SJCRH30 (cell line): ENCODE data around the gene CFAP298. TPM values are rescaled to one million over a fixed set of nuclear protein-coding genes. Genes with fewer than 3 reads are reported as not detected.
"Not testable (repeated sequence)": the region's sequence is repeated elsewhere in the genome, so short reads cannot be mapped to it uniquely, and the experiment has no call there.

Experiments used
- DNase-seq, 2 experiments: peaks; one replicate each; pipeline ENCODE4 v3.0.0-alpha.2; 2015 to 2020
- H3K27ac ChIP-seq: fragments of 250-450 bp; sonication (Bioruptor Pico); 2 replicates; pipeline ENCODE4 v1.5.1; 2020; ENCODE audit warnings: mild to moderate bottlenecking, moderate library complexity
- H3K27me3 ChIP-seq: fragments of 250-450 bp; sonication (Bioruptor Pico); 2 replicates; pipeline ENCODE4 v1.5.1; 2020; ENCODE audit warnings: mild to moderate bottlenecking, moderate library complexity
- H3K36me3 ChIP-seq: fragments of 250-450 bp; sonication (Bioruptor Pico); 2 replicates; pipeline ENCODE4 v1.5.1; 2020; ENCODE audit warnings: mild to moderate bottlenecking, moderate library complexity
- H3K4me1 ChIP-seq: fragments of 250-450 bp; sonication (Bioruptor Pico); 2 replicates; pipeline ENCODE4 v1.5.1; 2020; ENCODE audit warnings: mild to moderate bottlenecking, moderate library complexity
- H3K4me3 ChIP-seq: fragments of 250-450 bp; sonication (Bioruptor Pico); 2 replicates; pipeline ENCODE4 v1.5.1; 2020; ENCODE audit warnings: mild to moderate bottlenecking, moderate library complexity
- H3K9me3 ChIP-seq: fragments of 250-450 bp; sonication (Bioruptor Pico); replicated peaks from 2 replicates; pipeline ENCODE4 v1.5.1; 2020; ENCODE audit warnings: mild to moderate bottlenecking, moderate library complexity
- total RNA-seq: library from RNA; depleted of rRNA; stranded (reverse); fragments of >200 nt; shearing (Covaris generic); gene quantifications from 2 replicates; pipeline ENCODE4 v1.2.3, GENCODE V29; 2014

CFAP298 gene
- total RNA-seq, 1 experiment from 2014 or later = 37.2 TPM

- H3K27ac ChIP-seq, H3K4me1 ChIP-seq, H3K27me3 ChIP-seq, H3K36me3 ChIP-seq, H3K9me3 ChIP-seq, DNase-seq: not testable (repeated sequence)
- peak overlapping the region; percentile 76 for H3K4me3 ChIP-seq
Measured at GRCh38 chr21:32610940-32611339, 1.2 kb downstream of the CFAP298 start.

DNA sequence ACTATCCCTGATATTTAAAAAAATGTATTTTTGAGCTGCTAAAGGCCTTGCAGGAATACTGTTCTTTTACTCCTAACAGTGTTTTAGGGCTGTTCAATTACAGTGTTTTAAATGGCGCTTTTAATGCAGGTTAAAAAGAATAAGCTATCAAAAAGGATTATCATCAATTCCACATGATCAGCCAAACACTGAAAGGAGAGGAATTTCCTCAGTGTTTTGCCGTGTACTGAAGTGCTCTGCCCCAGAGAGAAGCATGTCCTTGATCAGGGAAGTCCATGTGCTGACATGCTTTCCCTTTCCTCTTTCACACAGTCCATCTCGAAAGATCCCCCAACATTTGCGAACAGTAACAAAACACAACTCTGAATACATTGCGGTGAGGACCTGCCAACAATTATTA is 3.3 kb downstream of the CFAP298 start:
- Histone ChIP-seq H3K36me3 (no peaks in the 10 kb centered on the region; the same call in 1 of the 2 replicates), H3K4me3 (no peak overlapping the region), H3K9me3 (no peaks in the 10 kb centered on the region), H3K27me3 (no peaks in the 10 kb centered on the region), H3K27ac (no peak overlapping the region), H3K4me1 (peaks cover 5% of the 10 kb centered on the region; the same call in 1 of the 2 replicates)
- DNase-seq = no peak

GRCh38 chr21:32605469-32605868 is 6.7 kb downstream of the CFAP298 start:
- no peak overlapping the region for H3K27ac ChIP-seq
- peaks cover 3% of the 10 kb centered on the region; the same call in 1 of the 2 replicates for H3K36me3 ChIP-seq
- no peaks in the 10 kb centered on the region for H3K27me3 ChIP-seq
- no peak overlapping the region for H3K4me3 ChIP-seq
- DNase-seq = no peak
- H3K4me1 ChIP-seq = no peaks in the 10 kb centered on the region
- no peaks in the 10 kb centered on the region for H3K9me3 ChIP-seq

DNA sequence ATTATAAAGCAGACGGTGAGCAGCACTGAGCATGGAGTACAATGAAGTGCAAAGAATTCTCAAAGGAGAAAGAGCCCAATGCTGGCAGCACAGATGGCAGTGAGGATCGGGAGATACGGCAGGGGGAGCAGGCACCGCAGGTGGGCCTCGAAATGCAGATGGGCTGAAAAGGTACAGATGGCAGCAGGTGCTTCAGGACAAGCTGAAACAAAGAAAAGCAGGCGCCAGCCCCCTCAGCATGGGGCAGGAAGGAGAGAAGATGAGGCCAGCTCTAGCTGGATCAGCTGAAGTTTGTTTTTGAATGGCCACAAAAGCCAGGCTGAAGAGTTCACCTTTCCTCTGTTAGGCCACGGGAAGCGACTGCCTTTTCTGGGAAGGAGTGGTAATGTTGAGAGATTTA is 7.7 kb downstream of the CFAP298 start:
- DNase-seq = no peak
- peaks cover 3% of the 10 kb centered on the region; the same call in 1 of the 2 replicates for H3K36me3 ChIP-seq
- H3K9me3 ChIP-seq = no peaks in the 10 kb centered on the region
- H3K27ac ChIP-seq = no peak overlapping the region
- H3K4me1 ChIP-seq = no peaks in the 10 kb centered on the region
- H3K27me3 ChIP-seq = no peaks in the 10 kb centered on the region
- no peak overlapping the region for H3K4me3 ChIP-seq

GRCh38 chr21:32603131-32603530 is 9.0 kb downstream of the CFAP298 start:
- no peak for DNase-seq
- Histone ChIP-seq H3K9me3 (no peaks in the 10 kb centered on the region), H3K4me1 (no peaks in the 10 kb centered on the region), H3K27ac (no peak overlapping the region), H3K4me3 (no peak overlapping the region), H3K36me3 (peaks cover 5% of the 10 kb centered on the region; the same call in 1 of the 2 replicates), H3K27me3 (no peaks in the 10 kb centered on the region)

GRCh38 chr21:32602099-32602498 is 10.1 kb downstream of the CFAP298 start:
- no peak overlapping the region for H3K27ac ChIP-seq
- DNase-seq = no peak
- H3K27me3 ChIP-seq = no peaks in the 10 kb centered on the region
- no peak overlapping the region for H3K4me3 ChIP-seq
- H3K36me3 ChIP-seq = peaks cover 5% of the 10 kb centered on the region; the same call in 1 of the 2 replicates
- no peaks in the 10 kb centered on the region for H3K9me3 ChIP-seq
- H3K4me1 ChIP-seq = no peaks in the 10 kb centered on the region

GRCh38 chr21:32599526-32599925 is 12.7 kb downstream of the CFAP298 start:
- peaks cover 5% of the 10 kb centered on the region; the same call in 1 of the 2 replicates for H3K36me3 ChIP-seq
- no peaks in the 10 kb centered on the region for H3K4me1 ChIP-seq
- no peaks in the 10 kb centered on the region for H3K9me3 ChIP-seq
- no peak overlapping the region for H3K27ac ChIP-seq
- H3K4me3 ChIP-seq = no peak overlapping the region
- H3K27me3 ChIP-seq = no peaks in the 10 kb centered on the region
- DNase-seq = no peak

DNA sequence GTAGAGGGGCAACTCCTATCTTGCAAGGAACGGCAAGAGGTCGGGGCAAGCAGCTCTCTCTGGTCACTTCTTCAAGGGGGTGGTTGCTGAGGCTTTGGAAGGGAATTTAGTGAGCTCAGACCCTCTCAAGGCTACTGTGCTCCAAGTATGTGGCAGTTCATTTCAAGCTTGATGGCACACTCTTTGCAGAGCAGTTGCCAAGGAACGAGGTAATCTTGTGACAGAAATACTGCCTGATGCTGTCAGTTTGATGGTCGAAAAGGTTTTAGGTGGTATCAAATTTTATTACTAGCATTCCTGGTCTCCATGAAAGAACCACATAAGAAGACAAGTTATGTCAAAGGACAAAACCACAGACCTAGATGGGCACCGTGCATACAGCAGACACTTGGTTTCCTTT is 13.1 kb downstream of the CFAP298 start:
- H3K27me3 ChIP-seq = no peaks in the 10 kb centered on the region
- H3K4me1 ChIP-seq = no peaks in the 10 kb centered on the region
- no peak for DNase-seq
- H3K4me3 ChIP-seq = no peak overlapping the region
- H3K9me3 ChIP-seq = no peaks in the 10 kb centered on the region
- no peak overlapping the region for H3K27ac ChIP-seq
- peaks cover 5% of the 10 kb centered on the region; the same call in 1 of the 2 replicates for H3K36me3 ChIP-seq

DNA sequence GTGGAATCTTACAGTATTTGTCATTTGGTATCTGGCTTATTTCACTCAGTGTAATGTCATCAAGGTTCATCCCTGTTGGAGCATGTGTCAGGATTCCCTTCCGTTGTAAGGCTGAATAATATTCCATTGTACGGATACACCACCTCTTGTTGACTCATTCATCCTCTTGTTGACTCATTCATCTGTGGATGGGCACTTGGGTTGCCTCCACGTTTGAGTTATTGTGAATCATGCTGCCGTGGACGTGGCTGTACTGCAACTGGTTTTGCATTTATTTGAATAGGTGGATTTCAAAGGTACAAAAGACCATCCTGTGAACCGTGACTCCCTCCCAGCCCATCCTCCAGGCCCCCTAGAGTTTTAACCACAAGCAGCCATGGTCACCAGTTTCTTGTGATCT is 15.0 kb downstream of the CFAP298 start:
- H3K4me3 ChIP-seq = no peak overlapping the region
- no peak for DNase-seq
- H3K27ac ChIP-seq = no peak overlapping the region
- H3K9me3 ChIP-seq = no peaks in the 10 kb centered on the region
- H3K27me3 ChIP-seq = no peaks in the 10 kb centered on the region
- peaks cover 2% of the 10 kb centered on the region; the same call in 1 of the 2 replicates for H3K36me3 ChIP-seq
- peaks cover 7% of the 10 kb centered on the region; the same call in 1 of the 2 replicates for H3K4me1 ChIP-seq

DNA sequence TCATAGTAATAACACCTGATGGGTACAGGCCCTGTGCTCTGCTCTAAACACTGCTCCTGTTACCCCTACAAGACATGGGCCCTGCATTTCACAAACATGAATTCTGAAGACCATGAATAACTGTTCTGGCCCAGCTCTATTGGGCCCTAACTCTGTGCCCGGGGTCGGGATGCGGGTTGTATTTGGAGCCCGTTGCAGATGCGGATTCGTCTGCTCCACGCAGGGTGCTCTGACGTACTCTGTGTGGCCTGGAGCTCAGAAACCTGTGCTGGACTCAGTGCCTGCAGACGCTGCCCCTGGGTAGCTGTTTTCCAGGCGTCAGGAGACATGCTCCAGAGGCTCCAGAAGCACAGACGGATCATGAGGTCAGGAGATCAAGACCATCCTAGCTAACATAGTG is 16.7 kb downstream of the CFAP298 start:
- Histone ChIP-seq H3K4me1 (peaks cover 7% of the 10 kb centered on the region; the same call in 1 of the 2 replicates), H3K27ac (no peak overlapping the region), H3K36me3 (peaks cover 2% of the 10 kb centered on the region; the same call in 1 of the 2 replicates), H3K27me3 (no peaks in the 10 kb centered on the region), H3K4me3 (no peak overlapping the region), H3K9me3 (no peaks in the 10 kb centered on the region)
- DNase-seq = no peak

DNA sequence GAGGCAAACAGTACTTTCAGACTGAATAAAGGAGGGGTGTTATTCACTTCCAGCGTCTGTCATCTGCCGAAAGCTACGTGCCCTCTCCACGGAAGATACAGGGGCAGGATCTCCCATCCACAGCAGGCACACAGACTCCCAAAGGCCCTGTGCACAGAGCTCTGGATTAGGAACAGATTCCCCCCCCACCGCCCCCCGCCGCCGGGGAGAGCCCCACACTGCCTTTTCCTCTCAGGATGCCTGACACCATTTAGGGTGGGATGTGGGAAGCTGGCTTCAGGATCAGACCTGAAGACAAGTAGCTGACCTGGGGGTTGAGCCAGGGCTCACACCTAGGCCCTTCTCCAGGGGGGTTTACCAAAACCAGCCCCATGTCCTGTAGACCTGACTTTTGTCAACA is 18.5 kb downstream of the CFAP298 start:
- H3K27me3 ChIP-seq = no peaks in the 10 kb centered on the region
- DNase-seq = no peak
- H3K9me3 ChIP-seq = no peaks in the 10 kb centered on the region
- no peak overlapping the region for H3K27ac ChIP-seq
- peaks cover 7% of the 10 kb centered on the region; the same call in 1 of the 2 replicates for H3K4me1 ChIP-seq
- no peaks in the 10 kb centered on the region for H3K36me3 ChIP-seq
- no peak overlapping the region for H3K4me3 ChIP-seq

- DNase-seq = peak; percentile 21 to 49
- H3K4me1 ChIP-seq = peaks cover 7% of the 10 kb centered on the region; the same call in 1 of the 2 replicates
- no peaks in the 10 kb centered on the region for H3K36me3 ChIP-seq
- no peaks in the 10 kb centered on the region for H3K9me3 ChIP-seq
- no peak overlapping the region for H3K4me3 ChIP-seq
- no peaks in the 10 kb centered on the region for H3K27me3 ChIP-seq
- no peak overlapping the region for H3K27ac ChIP-seq
Measured at GRCh38 chr21:32592929-32593502, 19.2 kb downstream of the CFAP298 start.

DNA sequence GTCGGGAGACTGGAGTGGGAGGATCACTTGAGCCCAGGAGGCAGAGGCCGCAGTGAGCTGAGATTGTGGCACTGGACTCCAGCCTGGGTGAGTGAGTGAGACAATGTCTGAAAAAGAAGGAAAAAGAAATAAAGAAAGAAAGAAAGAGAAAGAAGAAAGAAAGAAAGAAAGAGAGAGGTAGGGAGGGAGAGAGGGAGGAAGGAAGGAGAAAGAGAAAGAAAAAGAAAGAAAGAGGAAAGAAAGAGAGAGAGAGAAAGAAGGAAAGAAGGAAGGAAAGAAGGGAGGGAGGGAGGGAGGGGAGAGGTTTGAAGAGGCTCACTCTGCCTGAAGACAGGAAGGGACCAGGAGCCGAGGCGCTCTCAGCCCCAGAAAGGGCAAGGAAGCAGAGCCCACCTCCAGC is 22.0 kb downstream of the CFAP298 start:
- DNase-seq = no peak
- Histone ChIP-seq H3K4me3 (no peak overlapping the region), H3K27me3 (no peaks in the 10 kb centered on the region), H3K27ac (no peak overlapping the region), H3K36me3 (no peaks in the 10 kb centered on the region), H3K4me1 (peaks cover 7% of the 10 kb centered on the region; the same call in 1 of the 2 replicates), H3K9me3 (no peaks in the 10 kb centered on the region)

DNA sequence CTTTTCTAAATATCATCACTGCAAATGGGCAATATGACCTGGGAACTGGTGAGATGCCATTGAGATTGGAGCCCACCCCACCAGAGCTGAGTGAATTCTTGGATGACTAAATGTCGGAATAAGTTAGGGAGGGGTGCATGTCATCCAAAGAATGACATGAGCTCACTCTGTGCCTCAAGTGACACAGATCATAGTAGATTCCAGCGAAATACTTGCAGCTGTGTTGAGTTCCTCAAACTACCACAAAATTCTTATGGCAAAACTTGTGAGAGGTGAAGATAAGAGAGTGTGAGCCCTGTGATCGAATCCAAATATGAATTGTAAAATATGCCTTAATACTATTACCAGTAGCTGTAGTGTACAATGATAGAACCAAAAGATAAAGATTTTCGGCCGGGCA is 24.5 kb downstream of the CFAP298 start:
- no peak overlapping the region for H3K4me3 ChIP-seq
- H3K4me1 ChIP-seq = no peaks in the 10 kb centered on the region
- H3K27me3 ChIP-seq = no peaks in the 10 kb centered on the region
- DNase-seq = no peak
- H3K36me3 ChIP-seq = no peaks in the 10 kb centered on the region
- no peaks in the 10 kb centered on the region for H3K9me3 ChIP-seq
- H3K27ac ChIP-seq = no peak overlapping the region

DNA sequence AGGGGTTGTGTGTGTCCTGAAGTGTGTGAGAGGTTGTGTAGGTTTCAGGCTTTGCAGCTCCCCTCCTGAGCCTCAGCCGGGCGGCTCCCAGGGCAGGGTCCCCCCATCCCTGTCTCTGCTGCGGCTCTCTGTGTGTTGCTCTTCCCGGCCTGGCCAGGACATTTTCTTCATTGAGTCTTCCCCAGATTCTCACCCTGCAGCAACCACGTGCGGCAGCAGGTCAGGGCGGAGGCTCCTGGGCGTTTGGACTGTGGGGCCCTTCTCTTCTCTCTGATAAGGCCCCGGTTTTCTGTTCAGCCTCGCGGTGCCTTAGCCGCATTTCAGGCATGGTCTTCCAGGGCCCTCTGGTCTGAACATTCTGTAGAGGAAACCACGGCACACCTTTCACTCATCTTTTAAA is 25.1 kb downstream of the CFAP298 start:
- Histone ChIP-seq H3K4me1 (no peaks in the 10 kb centered on the region), H3K36me3 (no peaks in the 10 kb centered on the region), H3K27ac (no peak overlapping the region), H3K4me3 (no peak overlapping the region), H3K27me3 (no peaks in the 10 kb centered on the region), H3K9me3 (no peaks in the 10 kb centered on the region)
- no peak for DNase-seq

GRCh38 chr21:32585970-32586369 is 26.2 kb downstream of the CFAP298 start:
- DNase-seq = no peak
- Histone ChIP-seq H3K4me3 (no peak overlapping the region), H3K36me3 (no peaks in the 10 kb centered on the region), H3K27me3 (no peaks in the 10 kb centered on the region), H3K4me1 (no peaks in the 10 kb centered on the region), H3K9me3 (no peaks in the 10 kb centered on the region), H3K27ac (no peak overlapping the region)
